Chondrocyte (in vitro differentiated cells): ENCODE data around the gene ADAMTS16. TPM values are rescaled to one million over a fixed set of nuclear protein-coding genes. Genes with fewer than 3 reads are reported as not detected.

ENCODE experiments used
- DNase-seq: peaks from one replicate; pipeline ENCODE4 v3.0.0; 2021; ENCODE audit warnings: mixed read lengths, low spot score
- H3K27ac Mint-ChIP-seq: one replicate; pipeline ENCODE4 v1.8.0; 2021; ENCODE audit warnings: mild to moderate bottlenecking, moderate library complexity, mixed read lengths; ENCODE audit not compliant: unreplicated experiment
- H3K27me3 Mint-ChIP-seq: 2 replicates; pipeline ENCODE4 v1.8.0; 2021; ENCODE audit warnings: low read depth, mixed read lengths
- H3K36me3 Mint-ChIP-seq: 2 replicates; pipeline ENCODE4 v1.8.0; 2021; ENCODE audit warnings: low read depth, mixed read lengths
- H3K4me1 Mint-ChIP-seq: 2 replicates; pipeline ENCODE4 v1.8.0; 2021; ENCODE audit warnings: low read depth, mild to moderate bottlenecking, mixed read lengths
- H3K4me3 Mint-ChIP-seq: one replicate; pipeline ENCODE4 v1.8.0; 2021; ENCODE audit warnings: mild to moderate bottlenecking, moderate library complexity, mixed read lengths; ENCODE audit not compliant: unreplicated experiment
- H3K9me3 Mint-ChIP-seq: 2 replicates; pipeline ENCODE4 v1.8.0; 2021; ENCODE audit warnings: low read depth, mixed read lengths
- total RNA-seq: library from RNA; stranded (reverse); gene quantifications from 3 replicates; pipeline ENCODE4 v1.2.1, GENCODE V29; 2021
- TF ChIP-seq, protein P1 (sequence below): fragments of 200-600 bp; sonication (generic); IDR thresholded peaks from 2 replicates; pipeline ENCODE4 v1.5.0; 2021; ENCODE audit warnings: antibody characterized with exemption, mild to moderate bottlenecking, moderate library complexity

The ADAMTS16 gene
- total RNA-seq, 1 donor from 2014 or later = 12.5 TPM

DNA sequence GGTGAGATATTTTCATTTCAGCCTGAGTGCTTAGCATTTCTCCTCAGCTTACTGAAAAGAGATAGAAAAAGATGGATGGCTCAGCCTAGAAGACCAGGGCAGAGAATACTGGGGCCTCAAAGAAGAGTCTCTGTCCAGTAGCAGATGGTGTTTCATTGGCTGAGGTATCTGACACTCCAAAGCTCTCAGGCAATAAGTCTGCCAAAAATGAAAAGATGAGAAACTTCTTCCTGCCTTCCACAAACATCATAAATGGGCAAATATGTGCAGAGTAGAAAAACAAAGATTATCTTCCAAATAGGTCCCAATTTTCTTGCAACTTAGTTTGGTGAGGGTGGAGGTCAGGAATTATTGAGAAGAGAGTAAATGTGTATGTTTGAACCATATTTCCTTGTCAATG lies 195.0 kb downstream of the ADAMTS16 start:
- Mint-ChIP-seq H3K27me3 (no peaks in the 10 kb centered on the region), H3K4me3 (no peak overlapping the region), H3K36me3 (no peaks in the 10 kb centered on the region), H3K4me1 (peaks cover 67% of the 10 kb centered on the region), H3K27ac (peak overlapping the region; percentile 79), H3K9me3 (no peaks in the 10 kb centered on the region)
- TF ChIP-seq, protein P1, sequence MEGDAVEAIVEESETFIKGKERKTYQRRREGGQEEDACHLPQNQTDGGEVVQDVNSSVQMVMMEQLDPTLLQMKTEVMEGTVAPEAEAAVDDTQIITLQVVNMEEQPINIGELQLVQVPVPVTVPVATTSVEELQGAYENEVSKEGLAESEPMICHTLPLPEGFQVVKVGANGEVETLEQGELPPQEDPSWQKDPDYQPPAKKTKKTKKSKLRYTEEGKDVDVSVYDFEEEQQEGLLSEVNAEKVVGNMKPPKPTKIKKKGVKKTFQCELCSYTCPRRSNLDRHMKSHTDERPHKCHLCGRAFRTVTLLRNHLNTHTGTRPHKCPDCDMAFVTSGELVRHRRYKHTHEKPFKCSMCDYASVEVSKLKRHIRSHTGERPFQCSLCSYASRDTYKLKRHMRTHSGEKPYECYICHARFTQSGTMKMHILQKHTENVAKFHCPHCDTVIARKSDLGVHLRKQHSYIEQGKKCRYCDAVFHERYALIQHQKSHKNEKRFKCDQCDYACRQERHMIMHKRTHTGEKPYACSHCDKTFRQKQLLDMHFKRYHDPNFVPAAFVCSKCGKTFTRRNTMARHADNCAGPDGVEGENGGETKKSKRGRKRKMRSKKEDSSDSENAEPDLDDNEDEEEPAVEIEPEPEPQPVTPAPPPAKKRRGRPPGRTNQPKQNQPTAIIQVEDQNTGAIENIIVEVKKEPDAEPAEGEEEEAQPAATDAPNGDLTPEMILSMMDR = no peak
- DNase-seq = no peak

DNA sequence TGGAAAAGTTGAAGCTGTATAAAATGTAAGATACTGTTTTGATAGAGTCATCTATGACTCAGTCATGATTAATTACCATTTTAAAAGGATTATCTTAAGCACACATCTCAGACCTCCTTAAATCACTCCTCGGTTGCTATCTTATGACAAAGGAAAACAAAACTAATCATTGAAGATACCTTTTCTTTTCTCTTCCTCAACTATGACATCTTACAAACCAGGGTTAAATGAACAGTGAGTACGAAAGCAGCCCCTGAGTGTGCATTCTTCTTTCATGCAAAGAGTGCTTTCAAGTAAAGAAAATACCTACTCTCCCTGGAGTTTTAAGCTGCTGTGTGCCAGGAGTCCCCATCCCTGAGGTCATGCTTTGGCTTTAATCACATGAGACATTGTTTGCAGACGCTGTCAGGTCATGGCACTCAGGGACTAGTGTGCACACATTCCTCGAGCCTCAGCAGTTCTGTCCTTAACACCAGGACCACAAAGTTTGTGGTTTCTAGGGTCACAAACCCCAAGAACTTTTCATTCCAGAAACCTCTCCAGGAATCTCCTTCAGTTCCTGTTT lies 195.7 kb downstream of the ADAMTS16 start:
- no peaks in the 10 kb centered on the region for H3K36me3 Mint-ChIP-seq
- no peaks in the 10 kb centered on the region for H3K9me3 Mint-ChIP-seq
- H3K27me3 Mint-ChIP-seq = no peaks in the 10 kb centered on the region
- TF ChIP-seq, protein P1 = no peak
- H3K4me3 Mint-ChIP-seq = no peak overlapping the region
- H3K4me1 Mint-ChIP-seq = peaks cover 67% of the 10 kb centered on the region
- peak overlapping the region; percentile 79 for H3K27ac Mint-ChIP-seq
- no peak for DNase-seq

DNA sequence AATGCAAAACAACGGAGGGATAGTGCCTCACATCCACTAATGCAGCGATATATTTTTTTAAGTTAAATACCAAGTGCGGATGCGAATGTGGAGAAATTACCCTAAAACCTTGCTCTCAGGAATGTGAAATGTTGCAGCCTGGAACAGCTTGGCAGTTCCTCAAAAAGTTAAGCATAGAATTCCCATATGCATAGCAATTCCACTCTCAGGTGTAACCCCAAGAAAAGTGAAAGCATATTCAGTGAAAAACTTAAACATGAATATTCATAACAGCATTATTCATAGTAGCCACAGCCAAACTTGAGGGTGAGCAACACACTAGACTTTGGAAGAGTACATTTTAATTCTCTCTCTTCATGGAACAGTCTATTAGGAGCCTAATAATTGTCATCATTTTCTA lies 199.1 kb downstream of the ADAMTS16 start:
- Mint-ChIP-seq H3K9me3 (no peaks in the 10 kb centered on the region), H3K27me3 (no peaks in the 10 kb centered on the region), H3K4me3 (no peak overlapping the region), H3K36me3 (no peaks in the 10 kb centered on the region), H3K27ac (peak overlapping the region; percentile 94), H3K4me1 (peaks cover 80% of the 10 kb centered on the region)
- DNase-seq = no peak
- TF ChIP-seq, protein P1 = no peak

DNA sequence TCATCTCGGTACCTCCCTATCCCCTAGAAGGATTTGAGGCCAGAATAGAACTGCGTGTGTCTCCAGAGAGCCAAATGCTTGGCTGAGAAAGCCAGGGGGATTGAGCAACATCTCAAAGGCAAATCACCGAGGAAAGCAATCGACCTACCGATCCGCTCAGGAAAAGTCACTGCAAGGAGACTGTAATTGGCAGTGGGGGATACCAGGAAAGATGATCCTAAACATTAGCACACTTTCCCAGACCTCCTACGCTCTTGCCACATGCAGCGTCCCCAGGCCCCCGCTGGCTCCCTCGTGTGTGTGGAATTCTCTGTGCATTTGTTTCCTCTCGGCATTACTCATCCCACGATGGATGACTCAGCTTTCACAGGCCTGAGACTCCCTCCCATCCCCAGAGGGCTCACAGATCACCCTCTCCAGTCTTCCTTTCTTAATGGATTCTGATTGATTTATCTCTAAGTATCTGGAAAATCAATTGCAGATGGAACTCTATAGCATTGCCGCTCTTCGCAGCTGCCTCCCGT lies 200.1 kb downstream of the ADAMTS16 start:
- Mint-ChIP-seq H3K36me3 (no peaks in the 10 kb centered on the region), H3K27me3 (no peaks in the 10 kb centered on the region), H3K9me3 (no peaks in the 10 kb centered on the region), H3K4me1 (peaks cover 76% of the 10 kb centered on the region), H3K27ac (peak overlapping the region; percentile 94), H3K4me3 (peak overlapping the region; percentile 56)
- no peak for DNase-seq
- TF ChIP-seq, protein P1 = peak; percentile 95

DNA sequence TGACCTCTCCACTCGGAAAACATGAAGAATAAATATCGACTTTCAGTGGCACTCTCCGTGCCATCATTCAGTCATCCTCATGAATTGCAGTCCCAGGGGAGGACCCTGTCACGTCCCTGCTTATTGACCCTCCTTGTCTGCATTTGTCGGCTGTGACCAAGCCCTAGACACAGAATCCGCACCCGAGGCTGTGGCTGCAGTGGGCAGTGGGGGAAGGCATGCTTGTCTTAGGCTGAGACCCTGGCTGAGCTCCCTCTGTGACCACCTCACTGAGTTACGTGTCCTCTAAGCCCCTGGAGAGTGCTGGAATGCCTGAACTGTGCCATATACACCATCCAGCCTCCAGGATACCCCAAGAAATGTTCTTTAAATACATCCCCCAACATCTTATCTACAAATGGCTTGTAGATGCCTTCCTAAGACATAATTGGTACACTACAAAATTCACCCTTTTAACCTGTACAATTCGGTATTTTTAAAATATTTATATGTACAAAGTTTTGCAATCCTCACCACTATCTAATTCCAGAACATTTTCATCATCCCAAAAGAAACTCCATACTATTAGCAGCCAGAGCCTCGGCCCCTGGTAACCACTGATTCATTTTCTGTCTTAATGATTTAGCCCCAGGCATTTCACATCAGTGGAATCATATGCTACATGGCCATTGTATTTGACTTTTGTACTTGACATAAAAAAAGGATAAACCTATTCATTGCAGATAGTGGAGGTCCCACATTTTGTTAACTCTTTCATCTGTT lies 201.6 kb downstream of the ADAMTS16 start:
- DNase-seq = no peak
- no peaks in the 10 kb centered on the region for H3K9me3 Mint-ChIP-seq
- H3K27ac Mint-ChIP-seq = peak overlapping the region; percentile 78
- no peak overlapping the region for H3K4me3 Mint-ChIP-seq
- TF ChIP-seq, protein P1 = no peak
- peaks cover 62% of the 10 kb centered on the region for H3K4me1 Mint-ChIP-seq
- H3K27me3 Mint-ChIP-seq = no peaks in the 10 kb centered on the region
- no peaks in the 10 kb centered on the region for H3K36me3 Mint-ChIP-seq
